ENCODE measurements around the gene FGF14.

DNA sequence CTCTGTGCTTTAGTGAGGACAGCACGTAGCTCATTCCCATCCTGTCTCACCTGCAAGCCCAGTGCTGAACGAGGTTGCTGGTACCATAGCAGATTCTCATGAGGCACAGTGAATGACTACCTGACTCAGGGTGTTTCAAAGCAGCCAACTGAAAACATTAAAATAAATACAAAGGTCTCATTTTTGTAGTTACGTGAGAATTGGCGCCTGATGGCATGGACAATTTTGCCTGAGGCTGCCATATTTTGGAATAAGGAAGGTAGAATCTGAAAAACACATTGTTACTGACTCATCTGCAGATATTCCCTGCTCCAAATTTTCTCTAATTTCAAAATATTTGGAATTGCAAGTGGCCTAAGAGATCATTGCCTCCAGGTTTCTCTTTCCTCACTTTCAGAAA lies 429.7 kb downstream of the FGF14 start:
- TF ChIP-seq, protein P1, sequence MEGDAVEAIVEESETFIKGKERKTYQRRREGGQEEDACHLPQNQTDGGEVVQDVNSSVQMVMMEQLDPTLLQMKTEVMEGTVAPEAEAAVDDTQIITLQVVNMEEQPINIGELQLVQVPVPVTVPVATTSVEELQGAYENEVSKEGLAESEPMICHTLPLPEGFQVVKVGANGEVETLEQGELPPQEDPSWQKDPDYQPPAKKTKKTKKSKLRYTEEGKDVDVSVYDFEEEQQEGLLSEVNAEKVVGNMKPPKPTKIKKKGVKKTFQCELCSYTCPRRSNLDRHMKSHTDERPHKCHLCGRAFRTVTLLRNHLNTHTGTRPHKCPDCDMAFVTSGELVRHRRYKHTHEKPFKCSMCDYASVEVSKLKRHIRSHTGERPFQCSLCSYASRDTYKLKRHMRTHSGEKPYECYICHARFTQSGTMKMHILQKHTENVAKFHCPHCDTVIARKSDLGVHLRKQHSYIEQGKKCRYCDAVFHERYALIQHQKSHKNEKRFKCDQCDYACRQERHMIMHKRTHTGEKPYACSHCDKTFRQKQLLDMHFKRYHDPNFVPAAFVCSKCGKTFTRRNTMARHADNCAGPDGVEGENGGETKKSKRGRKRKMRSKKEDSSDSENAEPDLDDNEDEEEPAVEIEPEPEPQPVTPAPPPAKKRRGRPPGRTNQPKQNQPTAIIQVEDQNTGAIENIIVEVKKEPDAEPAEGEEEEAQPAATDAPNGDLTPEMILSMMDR (IDR thresholded peaks at IDR 0.05; ENCODE audit: low read depth, low read length), result no peak
- no peak for TF ChIP-seq EZH2phosphoT487 (IDR thresholded peaks at IDR 0.05; ENCODE audit: low read depth)
